ENCODE measurements around the gene TOM1L2. TPM values are rescaled to one million over a fixed set of nuclear protein-coding genes. Genes with fewer than 3 reads are reported as not detected.

TOM1L2 gene
- total and polyA plus RNA-seq, 2 of the 4 experiments (the other 2 are of a cell fraction), result 34.4 to 51.7 TPM

DNA sequence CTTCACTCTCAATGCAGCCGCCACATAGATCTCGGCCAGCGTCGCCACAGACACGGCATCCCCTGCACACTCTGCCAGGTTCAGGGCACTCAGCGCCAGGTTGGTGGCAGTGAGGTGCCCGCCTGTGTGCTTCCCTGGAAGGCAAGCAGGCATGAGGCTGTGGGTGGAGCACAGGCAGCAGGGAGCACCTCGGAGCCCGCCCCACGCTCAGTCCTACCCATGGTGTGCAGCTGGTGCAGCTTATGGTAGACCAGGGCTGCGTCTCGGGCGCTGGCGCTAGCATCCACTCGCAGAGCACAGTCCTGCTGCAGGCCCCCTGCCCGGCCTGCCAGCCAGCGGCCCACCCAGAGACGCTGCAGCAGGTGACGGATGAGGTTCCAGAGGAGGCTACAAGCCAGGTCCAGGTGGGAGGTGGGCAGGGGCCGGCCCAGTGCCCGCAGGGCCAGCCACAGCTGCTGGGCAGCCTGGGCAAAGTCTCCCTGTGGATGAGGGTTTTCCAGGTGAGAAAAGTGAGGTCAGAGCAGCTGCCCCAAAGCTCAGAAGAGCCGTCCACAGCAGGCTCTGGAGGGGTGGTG lies 155.9 kb downstream of the TOM1L2 start:
- Histone ChIP-seq H2AK5ac (ENCODE audit: low read depth, low read length) (no peak overlapping the region), H3K27me3 (ENCODE audit: control insufficient read depth, insufficient read depth, low read length) (no peaks in the 10 kb centered on the region), H3K23ac (ENCODE audit: low read depth, low read length) (no peak overlapping the region), H3K56ac (ENCODE audit: extremely low read depth, insufficient read depth, low read length) (no peak overlapping the region), H4K5ac (ENCODE audit: low read depth, low read length) (no peak overlapping the region), H3K4me3 (ENCODE audit: insufficient read depth, low read depth, low read length) (no peak overlapping the region), H3K4ac (ENCODE audit: low read depth, low read length) (no peak overlapping the region), H3K4me1 (ENCODE audit: control insufficient read depth, insufficient read depth, low read length) (peaks cover 27% of the 10 kb centered on the region), H4K8ac (ENCODE audit: low read depth in 2 of 2, low read length in 2 of 2) (no peak overlapping the region), H2AFZ (replicated peaks; ENCODE audit: low read length, poor library complexity) (no peak overlapping the region), H2BK20ac (ENCODE audit: low read depth, low read length) (no peak overlapping the region), H3K4me2 (ENCODE audit: low read depth, low read length) (no peak overlapping the region), H3K14ac (replicated peaks; ENCODE audit: low read depth, low read length) (no peak overlapping the region), H3K36me3 (ENCODE audit: control insufficient read depth, insufficient read depth, low read length) (peaks cover 67% of the 10 kb centered on the region), H2AK9ac (replicated peaks; ENCODE audit: low read depth, low read length, poor library complexity) (no peak overlapping the region), H2BK120ac (ENCODE audit: low read depth, low read length) (no peak overlapping the region), H3K9me1 (ENCODE audit: insufficient read depth, low read length) (peaks cover 12% of the 10 kb centered on the region), H4K91ac (ENCODE audit: insufficient read depth, low read depth, low read length) (no peak overlapping the region), H2BK15ac (ENCODE audit: low read depth, low read length) (no peak overlapping the region), H3K9me3 (ENCODE audit: control insufficient read depth, insufficient read depth, low read length) (no peaks in the 10 kb centered on the region), H3K27ac (ENCODE audit: insufficient read depth, low read length) (no peak overlapping the region), H4K20me1 (ENCODE audit: insufficient read depth, low read length) (peaks cover 70% of the 10 kb centered on the region), H2BK5ac (ENCODE audit: low read depth, low read length, poor library complexity, severe bottlenecking) (no peak overlapping the region), H3K9ac (ENCODE audit: low read depth, low read length) (no peak overlapping the region), H3K79me1 (ENCODE audit: low read depth in 1 of 2, low read length in 2 of 2) (peaks cover 12 to 53% of the 10 kb centered on the region in 2 experiments), H3K18ac (ENCODE audit: low read depth, low read length) (no peak overlapping the region)
- intact Hi-C loops (cut with micrococcal nuclease), result no loop called here
- BruUV-seq (replicated peaks), result no TSS peak
- TF ChIP-seq POLR2A (IDR thresholded peaks at IDR 0.05; ENCODE audit: low read depth, low read length), result 0 out of 2 replicates have a peak, but pooled peaks have one; percentile 18
- TF ChIP-seq CEBPB (IDR thresholded peaks at IDR 0.05; ENCODE audit: low read depth, low read length), result no peak
- DNase-seq, result no peak
- CTCF ChIA-PET, result no interaction called here
- ATAC-seq (ENCODE audit: low read depth), result no peak
- in situ Hi-C loops (cut with MboI; ENCODE audit: low sequenced_read_pairs), result no loop called here
- dilution Hi-C loops (cut with HindIII; ENCODE audit: low sequenced_read_pairs, unreplicated experiment), result no loop called here
- POLR2A ChIA-PET (ENCODE audit: unreplicated experiment), result no interaction called here
- 100% methylated on average over 3 of the region's 22 CpGs; no CpG with 5 or more reads in 1 of the 2 experiments for WGBS, 2 experiments (ENCODE audit: extremely low coverage in 2 of 2, insufficient read length in 1 of 2)

All from IMR-90 (cell line).